HG03571 (cell line): ENCODE data around the gene ADAMTS2.
"Not testable (repeated sequence)": the region's sequence is repeated elsewhere in the genome, so short reads cannot be mapped to it uniquely, and the experiment has no call there.

Experiments used
- ATAC-seq: cut with Tn5 transposase; IDR thresholded peaks from one replicate; pipeline ENCODE4 v1.9.1; 2021; ENCODE audit not compliant: unreplicated experiment

Gene ADAMTS2

GRCh38 chr5:179284751-179285631, 60.3 kb downstream of the ADAMTS2 start:
- no peak for ATAC-seq

GRCh38 chr5:179283908-179284307, 61.4 kb downstream of the ADAMTS2 start:
- ATAC-seq = not testable (repeated sequence)

- ATAC-seq = no peak
Observed at GRCh38 chr5:179281694-179282093, 63.6 kb downstream of the ADAMTS2 start.

GRCh38 chr5:179280095-179280490, 65.2 kb downstream of the ADAMTS2 start:
- no peak for ATAC-seq

- ATAC-seq = no peak
Observed at GRCh38 chr5:179279347-179280094, 65.7 kb downstream of the ADAMTS2 start.

- no peak for ATAC-seq
Observed at GRCh38 chr5:179278546-179278945, 66.7 kb downstream of the ADAMTS2 start.

- ATAC-seq = no peak
Observed at GRCh38 chr5:179278119-179278518, 67.1 kb downstream of the ADAMTS2 start.

- no peak for ATAC-seq
Observed at GRCh38 chr5:179276838-179277395, 68.3 kb downstream of the ADAMTS2 start.

GRCh38 chr5:179275941-179276837, 69.1 kb downstream of the ADAMTS2 start:
- no peak for ATAC-seq

- ATAC-seq = no peak
Observed at GRCh38 chr5:179275381-179275878, 69.8 kb downstream of the ADAMTS2 start.

- ATAC-seq = no peak
Observed at GRCh38 chr5:179274321-179275315, 70.6 kb downstream of the ADAMTS2 start.

GRCh38 chr5:179273441-179274145, 71.7 kb downstream of the ADAMTS2 start:
- no peak for ATAC-seq

- no peak for ATAC-seq
Observed at GRCh38 chr5:179273073-179273435, 72.2 kb downstream of the ADAMTS2 start.

GRCh38 chr5:179272326-179273072, 72.8 kb downstream of the ADAMTS2 start:
- ATAC-seq = no peak

- no peak for ATAC-seq
Observed at GRCh38 chr5:179271821-179272325, 73.4 kb downstream of the ADAMTS2 start.

- ATAC-seq = no peak
Observed at GRCh38 chr5:179271428-179271734, 73.9 kb downstream of the ADAMTS2 start.

- ATAC-seq = no peak
Observed at GRCh38 chr5:179270581-179271427, 74.5 kb downstream of the ADAMTS2 start.
